ENCODE data around the gene HRH1.
A peak's percentile ranks its signal among the peaks of the same experiment; 100 is the strongest.
"Not testable (repeated sequence)": the region's sequence is repeated elsewhere in the genome, so short reads cannot be mapped to it uniquely, and the experiment has no call there.

HRH1 gene

DNA sequence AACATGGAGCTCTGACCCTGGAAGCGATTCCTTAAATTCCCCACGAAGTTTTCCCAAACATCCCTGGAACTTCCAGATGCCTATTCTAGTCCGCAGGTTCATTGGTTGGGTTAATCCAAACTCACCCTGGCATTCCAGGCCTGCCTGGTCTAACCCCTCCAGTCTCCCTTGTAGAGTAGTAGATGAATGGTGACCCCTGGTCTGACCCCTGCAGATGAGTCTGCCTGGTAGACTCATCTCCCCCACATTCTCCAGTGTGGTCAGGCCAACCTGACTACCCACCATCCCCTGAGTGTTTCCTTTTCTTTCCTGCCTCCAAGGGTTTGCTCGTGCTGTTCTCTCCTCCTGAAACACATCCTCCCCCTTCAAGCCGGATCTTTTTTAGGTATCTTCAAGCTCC, 10.8 kb upstream of the HRH1 start:
- no peak for DNase-seq

DNA sequence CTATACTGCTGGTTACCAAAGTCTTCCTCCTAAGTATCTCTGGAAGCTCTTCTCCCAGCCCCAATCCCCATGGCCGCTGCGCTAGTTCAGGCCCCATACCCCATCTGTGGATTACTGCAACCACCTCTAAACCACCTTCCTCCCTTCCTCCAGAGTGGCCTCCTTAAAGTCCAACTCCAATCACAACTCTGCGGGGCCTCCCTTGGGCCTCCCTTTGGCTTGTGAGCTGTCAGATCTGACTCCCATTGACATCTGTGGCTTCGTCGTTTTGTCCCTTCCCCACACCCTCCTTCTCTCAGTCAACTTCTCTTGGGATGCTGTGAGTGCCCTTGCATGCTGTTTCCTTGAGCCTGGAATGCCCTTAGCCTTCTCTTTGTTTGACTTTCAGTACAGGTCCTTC, 9.3 kb upstream of the HRH1 start:
- no peak for DNase-seq

DNA sequence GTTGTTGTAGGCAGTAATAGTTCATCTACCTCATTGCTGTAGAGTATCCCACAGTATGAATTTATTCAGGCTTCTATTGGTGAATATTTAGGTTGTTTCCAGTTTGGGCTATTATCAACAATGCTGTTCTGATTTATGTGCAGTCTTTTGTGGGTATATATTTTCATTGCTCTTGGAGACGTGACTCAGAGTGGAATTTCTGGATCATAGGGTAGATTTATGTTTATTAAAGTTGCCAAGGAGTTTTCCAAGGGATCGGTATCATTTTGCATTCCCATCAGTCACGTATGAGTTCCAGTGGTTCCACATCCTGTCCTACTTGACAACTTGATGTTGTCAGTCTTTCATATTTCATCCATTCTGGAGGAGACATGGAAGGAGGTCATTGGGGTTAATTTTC, 8.4 kb upstream of the HRH1 start:
- DNase-seq = no peak

DNA sequence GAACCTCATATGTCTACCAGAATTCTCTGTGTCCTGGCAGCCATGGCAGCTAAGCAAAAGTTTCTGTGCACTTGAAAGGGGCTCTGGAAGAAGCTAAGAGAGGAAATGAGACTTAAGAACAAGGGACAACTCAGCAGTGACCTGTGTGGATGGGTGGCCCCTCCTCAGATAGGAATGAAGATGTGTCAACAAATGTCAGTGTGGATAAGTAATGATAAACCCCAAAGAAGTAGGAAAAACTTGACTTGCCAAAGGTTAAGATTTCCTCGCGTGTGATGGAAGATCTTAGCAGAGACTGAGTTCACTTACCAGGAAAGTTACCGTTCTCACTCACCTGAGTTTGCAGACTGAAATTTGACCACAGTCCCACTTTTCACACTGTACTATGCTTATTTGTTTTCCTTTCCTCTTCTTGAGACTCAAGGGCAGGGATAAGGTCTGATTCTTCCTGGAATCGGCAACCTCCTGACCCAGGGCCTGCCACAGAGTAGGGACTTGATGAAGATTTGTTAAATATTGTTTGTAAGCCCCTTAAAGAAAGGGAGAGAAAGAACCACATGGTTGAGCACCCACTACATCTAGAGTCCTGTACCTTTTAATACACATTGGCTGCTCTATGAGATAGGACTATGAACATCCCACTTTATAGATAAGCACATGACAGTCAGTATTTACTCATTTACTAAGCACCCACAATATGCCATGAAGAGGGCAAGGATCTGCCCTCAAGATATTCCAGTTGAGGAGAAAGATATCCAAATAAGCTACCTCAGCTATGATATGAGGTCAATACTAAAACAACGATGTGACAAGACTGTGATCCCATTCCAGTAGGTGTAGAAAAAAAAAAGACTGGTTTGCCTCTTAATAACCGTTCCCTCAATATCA, 7.3 kb upstream of the HRH1 start:
- DNase-seq = no peak

DNA sequence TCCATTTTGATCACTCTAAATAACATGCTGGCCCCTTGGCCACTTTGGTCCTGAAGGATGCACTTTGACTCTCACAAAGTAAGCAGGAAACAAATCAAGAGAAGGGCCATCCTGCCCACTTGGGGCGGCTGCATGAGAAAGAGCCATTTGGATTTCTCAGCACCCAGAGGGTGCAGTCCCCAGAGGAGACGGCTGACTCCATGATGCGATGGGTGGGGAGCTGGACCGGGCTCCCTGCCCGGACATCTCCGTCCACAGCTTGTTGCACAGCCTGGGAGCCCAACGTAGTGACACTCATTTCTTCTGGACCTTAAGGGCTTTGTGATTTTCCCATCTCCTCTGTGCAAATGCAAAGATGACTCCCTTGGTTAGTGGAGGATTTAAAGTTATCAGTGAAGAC, 4.0 kb upstream of the HRH1 start:
- no peak for DNase-seq

DNA sequence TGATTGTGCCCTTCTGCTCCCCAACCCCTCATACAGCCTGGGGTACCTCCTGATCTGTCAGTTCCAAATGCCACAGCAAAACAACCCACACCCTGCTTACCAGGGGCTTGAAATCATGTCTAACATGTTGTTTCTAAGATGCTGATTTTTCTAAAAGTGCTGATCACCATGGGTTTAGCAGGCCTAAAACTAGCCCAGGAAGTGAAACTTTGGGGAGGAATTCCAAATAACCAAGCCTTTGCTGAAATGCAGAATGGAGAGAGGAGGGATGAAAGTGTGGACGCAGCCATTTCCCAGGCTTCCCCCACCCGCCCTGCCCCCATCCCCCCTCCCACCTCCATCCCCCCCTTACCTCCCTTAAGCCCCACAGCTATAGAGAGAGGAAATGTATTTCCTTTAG, 2.0 kb upstream of the HRH1 start:
- DNase-seq = no peak

DNA sequence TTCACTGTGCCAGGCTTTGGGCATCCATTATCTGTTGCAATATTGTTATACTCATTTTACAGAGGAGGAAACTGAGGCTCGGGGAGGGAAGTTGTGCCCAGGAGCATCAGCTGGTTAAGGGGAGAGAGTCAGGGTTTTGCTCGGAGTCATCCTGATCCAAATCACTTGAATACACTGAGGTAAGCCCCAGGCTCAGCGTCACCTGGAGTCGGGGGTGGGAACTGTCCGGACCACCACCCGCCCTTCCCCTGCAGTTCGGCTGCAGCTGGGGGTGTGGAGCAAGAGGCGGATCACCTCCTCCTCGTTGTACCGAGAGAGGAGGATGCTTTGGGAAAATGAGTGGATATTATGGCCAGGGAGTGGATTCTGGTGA, 646 bp downstream of the HRH1 start:
- DNase-seq = no peak

DNA sequence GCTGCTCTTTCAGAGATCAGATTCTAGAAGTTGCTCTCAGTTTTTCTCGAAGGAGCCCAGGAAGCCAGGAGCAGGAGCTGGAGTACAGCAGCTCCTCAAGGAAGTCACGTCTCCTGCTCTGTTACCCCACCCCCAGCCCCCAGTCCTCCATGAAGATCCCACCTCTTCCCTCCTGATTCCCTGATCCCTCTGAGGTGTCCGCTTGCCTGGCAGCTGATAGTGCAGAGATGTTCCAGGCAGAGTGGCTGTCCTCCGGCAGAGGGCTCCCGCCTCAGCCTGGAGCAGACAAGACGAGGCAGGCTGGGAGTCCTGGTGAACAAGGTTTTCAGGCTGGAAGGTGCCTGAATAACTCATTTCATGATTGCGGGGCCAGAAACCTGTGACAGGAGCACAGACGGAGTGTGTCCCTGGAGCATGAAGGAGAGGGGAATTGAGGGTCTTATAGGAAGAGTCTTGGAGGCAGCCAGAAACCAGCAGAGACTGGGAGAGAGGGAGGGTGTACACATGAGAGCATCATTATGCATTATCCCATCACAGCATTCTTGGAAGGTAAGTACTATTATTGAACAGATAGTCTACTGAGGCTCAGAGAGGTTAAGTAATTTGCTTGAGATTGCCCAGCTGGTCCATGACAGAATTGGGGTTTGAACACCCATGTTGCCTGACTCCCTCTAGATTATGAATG, 1.2 kb downstream of the HRH1 start:
- peak; percentile 60 for DNase-seq

DNA sequence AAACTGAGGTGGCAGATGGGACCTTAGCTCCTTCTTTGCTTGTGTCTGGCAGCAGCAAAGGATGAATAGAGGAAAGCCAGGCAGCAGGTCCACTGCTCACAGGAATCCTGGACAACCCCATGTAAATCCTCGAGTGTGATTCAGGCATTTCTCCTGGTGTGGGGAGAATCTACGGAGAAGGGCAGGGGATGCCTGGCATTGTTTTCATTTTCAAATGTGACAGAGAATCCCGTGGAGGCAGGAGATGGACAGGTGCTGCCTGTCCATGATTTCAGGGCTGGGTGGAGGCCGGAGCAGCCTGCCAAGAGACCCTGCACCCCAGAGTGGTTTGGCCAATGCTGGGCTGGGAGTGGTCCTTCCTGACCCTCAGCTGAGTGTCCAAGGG, 1.7 kb downstream of the HRH1 start:
- no peak for DNase-seq

DNA sequence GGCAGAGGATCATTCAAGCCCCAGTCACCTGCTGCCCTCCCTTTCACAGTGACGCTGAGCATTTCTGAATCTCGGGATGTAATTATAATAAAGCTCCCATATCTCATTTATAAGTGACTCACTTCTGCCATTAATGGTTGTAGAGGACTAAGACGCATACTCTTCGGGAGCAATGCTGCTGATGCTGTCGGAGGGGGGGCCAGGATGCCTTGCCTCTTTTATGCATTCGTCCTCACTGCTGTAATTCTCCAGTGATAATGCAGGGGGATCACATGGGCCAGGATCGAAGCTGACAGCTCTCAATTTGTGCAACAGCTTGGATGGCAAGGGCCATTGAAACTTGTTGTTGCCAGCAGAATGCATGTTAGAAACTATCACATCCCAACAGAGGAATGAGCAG, 3.1 kb downstream of the HRH1 start:
- no peak for DNase-seq

DNA sequence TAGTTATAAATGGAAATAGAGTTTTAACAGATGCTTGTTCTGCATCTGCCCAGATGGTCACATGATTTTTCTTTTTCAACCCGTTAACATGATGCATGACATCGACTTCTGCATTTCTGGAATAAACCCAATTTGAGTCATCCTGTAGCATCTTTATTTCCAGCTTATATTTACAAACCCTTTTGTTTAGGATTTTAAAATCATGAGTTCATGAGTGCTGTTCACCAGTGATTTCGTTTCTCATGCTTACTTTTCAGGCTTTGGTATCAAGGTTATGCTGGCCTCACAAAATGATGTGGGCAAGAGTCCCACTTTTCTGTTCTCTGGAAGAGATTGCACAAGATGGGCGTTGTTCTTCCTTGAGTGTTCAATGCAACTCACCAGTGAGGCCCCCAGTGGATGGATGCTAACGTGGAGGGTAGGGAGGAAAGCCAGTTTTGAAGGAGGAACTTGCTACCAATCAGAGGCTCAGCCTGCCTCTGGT, 5.2 kb downstream of the HRH1 start:
- peak; percentile 17 for DNase-seq

DNA sequence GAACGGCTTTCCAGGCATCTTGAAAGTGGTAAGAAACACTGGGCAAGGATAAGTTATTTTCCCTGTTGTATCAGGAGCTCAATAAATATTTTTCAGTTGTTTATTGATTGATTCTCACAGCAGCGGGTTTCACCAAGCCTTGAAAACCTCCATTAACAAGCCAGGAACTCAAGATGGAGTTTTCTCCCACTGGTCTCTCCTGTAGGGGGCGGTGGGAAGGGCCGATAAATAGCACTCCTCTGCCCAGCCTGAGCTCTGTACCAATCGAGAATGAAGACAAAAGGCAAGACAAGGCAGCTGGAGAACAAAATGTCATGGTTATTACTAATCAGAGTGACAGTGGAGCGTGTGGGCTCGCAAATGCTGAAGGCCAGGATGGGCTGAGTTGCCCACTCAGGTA, 7.4 kb downstream of the HRH1 start:
- DNase-seq = no peak

DNA sequence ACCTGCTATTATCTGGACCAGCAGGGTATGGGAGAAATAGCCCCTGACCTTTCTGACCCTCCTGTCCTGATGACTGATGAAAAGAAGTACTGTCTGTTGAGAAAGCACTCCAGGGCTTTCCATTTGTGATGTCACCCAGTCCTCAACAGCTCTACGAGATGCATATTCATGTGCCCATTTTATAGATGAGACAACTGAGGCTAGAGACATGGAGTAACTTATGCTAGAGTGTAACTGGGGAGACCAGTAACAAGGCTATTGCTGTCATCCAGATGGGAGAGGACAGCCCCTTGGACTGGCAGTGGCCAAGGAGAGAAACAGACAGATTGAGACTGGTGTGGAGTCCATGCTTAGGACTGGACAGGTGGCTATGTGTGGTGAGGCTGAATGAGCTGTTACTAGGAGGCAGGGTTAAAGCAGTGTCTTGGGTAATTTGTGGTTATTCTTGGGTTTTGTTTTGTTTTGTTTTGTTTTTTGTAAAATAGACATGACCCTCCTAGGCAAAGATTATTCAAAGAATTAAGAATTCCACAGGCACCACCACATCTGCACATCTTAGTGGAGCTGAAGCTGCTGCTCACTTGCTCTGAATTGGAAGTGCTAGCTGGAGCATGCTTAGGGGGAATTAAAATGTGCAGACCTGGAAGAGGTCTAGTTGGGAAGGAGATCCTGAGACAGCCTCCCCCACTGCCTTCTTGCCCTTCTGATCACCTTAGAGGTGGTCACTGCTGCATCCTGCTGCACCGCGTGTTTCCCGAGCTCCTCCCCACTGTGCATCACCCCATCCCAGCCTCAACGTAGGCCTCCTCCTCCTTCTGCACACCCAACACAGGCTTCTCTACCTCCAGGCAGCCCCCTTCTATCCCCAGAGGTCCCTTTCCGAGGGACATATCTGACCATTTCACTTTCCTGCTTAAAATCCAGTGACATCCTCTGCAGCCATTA, 8.4 kb downstream of the HRH1 start:
- DNase-seq = no peak

DNA sequence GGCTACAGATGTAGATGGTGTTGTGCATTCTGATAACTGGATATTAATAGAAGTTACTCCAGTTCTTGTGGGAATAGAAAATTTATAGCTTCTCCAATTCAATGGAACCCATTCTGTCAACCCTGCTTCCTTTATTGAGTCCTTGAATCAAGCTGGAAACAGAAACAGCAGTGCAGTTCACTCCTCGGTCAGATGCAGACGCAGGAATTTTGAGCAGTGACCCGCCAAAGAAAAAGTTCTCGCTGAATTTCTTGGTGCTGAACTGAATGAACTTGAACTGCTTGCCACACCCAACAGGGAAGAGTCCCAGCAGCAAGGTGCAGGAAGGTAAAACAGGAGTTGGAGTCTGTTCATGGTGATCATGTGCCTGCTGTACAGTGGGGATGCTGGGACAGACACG, 10.3 kb downstream of the HRH1 start:
- no peak for DNase-seq

DNA sequence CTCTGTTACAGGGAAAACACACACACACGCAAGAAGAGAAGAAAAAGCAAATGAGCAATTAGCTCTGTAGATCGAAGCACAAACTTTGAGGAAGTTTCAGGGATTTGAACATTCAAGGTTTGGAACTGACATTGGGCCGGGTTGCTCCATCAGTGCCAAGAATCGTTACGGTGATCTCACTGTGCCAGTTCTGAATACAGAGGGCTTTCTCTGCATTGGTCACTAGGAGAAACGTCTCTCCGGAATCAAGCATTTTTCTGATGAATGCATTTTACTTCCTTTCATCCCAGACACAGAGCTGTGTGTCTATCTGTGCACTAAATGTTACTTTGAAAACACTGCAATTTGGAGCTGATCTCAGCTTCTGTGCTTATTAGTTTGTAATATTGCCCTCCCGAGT, 11.2 kb downstream of the HRH1 start:
- DNase-seq = no peak

DNA sequence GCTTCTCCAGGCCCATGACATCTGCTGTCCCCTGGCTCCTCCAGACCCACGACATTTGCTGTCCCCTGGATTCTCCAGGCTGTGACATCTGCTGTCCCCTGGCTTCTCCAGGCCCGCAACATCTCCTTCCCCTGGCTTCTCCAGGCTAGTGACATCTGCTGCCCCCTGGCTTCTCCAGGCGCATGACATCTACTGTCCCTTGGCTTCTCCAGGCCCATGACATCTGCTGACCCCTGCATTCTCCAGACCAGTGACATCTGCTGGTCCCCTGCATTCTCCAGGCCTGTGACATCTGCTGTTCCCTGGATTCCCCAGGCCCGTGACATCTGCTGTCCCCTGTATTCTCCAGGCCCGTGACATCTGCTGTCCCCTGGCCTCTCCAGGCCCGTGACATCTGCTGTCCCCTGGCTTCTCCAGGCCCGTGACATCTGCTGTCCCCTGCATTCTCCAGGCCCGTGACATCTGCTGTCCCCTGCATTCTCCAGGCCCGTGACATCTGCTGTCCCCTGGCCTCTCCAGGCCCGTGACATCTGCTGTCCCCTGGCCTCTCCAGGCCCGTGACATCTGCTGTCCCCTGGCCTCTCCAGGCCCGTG, 12.6 kb downstream of the HRH1 start:
- not testable (repeated sequence) for DNase-seq

DNA sequence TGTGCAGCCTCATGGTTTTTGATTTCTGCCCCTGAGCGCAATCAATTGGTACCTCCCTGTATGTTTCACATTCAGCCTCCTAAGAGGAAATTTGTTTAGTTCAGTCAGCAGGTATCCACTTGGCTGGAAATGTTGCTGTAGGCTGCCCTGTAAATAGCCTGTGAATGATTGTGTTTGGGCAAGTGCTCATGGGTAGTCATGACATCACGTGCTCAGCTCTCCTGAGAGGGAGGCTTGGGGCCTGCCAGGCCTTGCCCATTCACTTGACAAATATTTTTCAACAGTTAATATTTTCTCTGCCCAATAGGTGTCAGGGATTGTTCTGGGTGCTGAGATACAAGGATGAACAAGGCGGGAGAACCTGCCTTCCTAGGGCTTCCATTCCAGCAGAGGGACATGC, 13.3 kb downstream of the HRH1 start:
- DNase-seq = no peak

DNA sequence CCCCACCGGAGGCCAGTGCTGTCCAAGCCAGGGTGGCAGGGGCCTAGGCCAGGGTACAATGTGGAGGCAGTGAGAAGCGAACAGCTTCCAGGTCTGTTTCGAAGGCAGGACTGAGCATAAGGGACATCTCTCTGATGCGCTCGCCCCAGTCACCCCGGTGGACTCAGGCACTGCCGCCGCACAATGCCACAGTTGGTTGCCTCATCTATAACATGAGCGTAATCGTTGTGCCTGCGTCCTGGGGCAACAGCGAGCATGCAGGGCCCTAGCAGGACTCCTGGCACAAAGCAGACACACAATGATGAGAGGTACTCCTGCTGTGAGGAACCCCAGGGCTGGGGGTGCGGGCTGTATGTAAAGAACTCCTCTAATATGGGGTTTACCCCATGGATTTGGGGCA, 14.1 kb downstream of the HRH1 start:
- no peak for DNase-seq

DNA sequence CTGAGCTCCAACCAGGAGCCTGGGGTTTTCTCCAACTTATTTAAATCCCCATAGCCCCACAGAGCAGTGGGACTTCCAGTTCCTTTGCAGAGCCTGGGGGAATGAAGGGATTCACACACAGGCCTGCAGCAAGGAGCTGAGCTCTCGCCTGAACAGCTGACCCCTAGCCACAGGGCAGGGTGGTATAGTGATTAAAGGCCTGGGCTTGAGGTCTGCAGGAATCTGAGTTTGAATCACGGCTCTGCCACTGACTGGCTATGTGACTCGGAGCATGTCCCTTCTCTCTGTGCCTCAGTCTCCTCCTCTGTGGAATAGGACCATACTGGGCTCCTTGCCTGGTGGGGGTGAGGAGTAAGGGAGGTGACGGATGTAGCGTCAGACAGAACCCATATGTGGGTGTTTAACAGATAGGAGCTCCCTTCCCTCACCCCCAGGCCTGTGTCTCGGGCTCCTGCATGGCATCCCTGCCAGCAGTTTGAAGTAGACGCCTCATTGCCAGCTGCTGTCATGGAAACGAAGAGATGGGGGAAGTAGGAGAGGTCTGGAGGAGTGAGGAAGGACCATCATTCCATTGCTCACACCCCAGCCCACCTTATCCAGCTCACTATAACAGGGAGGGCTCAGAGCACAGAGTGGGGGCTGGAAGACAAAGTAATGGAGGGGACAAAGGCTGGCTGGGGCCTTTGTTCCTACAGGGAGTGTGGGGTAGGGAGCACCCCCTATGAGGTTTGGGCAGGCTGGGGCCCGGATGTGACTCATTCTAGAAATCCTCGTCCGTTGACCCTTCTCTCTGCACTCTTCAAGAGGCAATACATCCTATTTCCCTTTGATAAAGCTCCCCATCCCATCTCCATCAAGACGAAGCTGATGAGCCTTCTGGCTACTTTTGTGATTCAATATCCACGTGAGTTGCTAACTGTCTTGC, 14.8 kb downstream of the HRH1 start:
- no peak for DNase-seq

DNA sequence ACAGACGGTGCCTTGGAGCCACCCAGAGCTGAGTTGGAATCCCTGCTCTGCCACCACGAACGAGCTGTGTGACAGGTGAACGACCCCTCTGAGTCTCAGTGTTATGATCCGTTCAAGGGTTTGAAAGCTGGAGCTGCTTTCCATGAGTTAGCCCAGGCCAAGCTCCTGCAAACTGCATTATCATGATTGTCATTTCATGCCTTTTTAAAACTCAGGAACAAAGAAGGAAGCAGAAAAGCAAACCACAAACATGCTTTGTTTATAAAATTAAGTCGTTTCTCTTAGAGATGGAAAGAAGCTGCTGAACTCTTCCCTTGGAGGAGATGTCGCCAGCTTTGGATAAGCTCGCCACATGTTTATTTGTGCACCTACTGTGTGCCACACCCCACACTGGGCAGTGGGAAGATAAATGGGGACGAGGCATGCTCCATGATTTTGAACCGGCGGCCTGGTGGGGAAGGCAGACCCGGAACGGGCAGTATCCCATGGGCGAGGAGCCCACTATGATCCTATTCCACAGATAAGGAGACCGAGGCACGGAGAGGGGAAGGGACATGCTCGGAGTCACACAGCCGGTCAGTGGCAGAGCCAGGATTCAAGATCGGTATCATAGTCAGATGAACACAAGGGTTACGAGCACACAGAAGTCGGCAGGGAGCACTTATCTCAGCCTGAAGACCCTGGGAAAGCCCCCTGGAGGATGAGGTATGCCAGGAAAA, 15.9 kb downstream of the HRH1 start:
- DNase-seq = peak; percentile 24

DNA sequence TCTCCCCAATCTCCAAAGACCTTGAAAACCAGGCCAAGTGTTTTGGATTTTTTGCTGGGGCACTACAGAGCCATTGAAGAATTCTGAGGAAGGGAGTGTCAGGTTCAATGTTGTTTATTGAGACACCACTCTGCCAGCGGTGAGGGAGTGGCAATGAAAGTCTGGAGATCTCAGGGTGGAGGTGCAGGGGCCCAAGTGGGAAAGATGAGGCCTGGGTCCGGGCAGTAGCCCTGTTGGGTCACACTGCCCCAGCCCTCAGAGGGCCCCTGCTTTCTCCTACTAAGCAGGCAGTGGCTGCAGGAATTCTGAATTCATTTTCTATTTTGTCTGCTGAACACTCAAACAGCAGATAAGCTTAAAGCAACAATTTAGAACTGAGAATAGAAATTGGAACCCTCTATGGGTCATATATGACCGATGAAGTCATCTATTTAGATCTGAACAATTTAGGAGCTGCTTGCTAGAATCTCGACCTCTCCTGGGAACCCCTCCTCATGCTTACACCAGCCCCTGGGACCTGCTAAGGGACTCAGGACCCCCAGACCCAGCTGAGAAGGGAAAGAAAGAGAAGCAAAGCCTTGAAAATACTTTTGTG, 17.9 kb downstream of the HRH1 start:
- no peak for DNase-seq

All from hematopoietic multipotent progenitor cell treated with erythropoietin and hydrocortisone succinate and interleukin-3 and kit ligand, for 4 days (in vitro differentiated cells).